ENCODE measurements around the gene CRACR2B. TPM values are rescaled to one million over a fixed set of nuclear protein-coding genes. Genes with fewer than 3 reads are reported as not detected.

Gene CRACR2B
- total and polyA plus RNA-seq, 2 donors, result 5.9 to 20.2 TPM

DNA sequence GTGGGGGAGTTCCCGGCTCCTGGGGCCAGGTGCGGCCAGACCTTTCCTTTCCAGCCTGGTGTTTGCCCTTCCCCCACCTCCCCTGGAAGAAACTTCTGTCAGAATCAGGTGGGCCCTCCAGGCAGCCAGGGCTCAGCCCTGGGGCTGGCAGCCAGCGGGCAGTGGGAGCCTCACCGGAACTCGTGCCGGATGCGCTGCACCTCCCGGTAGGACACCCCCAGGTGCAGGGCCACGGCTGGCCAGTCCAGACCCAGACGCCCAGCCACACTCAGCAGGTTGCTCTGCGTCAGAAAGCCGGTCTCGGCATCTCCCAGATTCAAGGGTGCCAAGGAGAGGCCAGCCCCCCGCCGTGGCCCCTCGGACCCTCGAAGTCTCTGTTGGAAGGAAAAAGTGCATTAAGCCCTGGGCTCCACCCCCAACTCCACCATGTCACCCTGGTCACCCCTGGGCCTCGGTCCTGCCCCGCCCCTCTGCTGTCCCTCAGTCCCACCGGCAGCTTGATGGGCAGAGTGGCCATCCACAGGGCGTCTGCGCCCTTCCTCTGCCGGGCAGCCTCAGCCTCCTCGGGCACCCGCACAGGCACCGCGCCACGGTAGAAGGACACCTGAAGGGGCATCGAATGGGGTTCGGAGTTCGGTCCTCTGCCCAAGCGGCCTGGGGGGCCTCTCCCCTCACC lies 27.9 kb upstream of the CRACR2B start:
- Histone ChIP-seq H3K27ac (ENCODE audit: low read depth) (no peak overlapping the region), H3K36me3 (ENCODE audit: insufficient read depth) (no peaks in the 10 kb centered on the region), H3K4me3 (ENCODE audit: low read depth, low read length) (no peak overlapping the region), H3K4me1 (ENCODE audit: insufficient read depth) (peaks cover 3% of the 10 kb centered on the region)
- DNase-seq (ENCODE audit: extremely low spot score), result no peak
- WGBS, result 92% methylated on average over 32 of the region's 32 CpGs

DNA sequence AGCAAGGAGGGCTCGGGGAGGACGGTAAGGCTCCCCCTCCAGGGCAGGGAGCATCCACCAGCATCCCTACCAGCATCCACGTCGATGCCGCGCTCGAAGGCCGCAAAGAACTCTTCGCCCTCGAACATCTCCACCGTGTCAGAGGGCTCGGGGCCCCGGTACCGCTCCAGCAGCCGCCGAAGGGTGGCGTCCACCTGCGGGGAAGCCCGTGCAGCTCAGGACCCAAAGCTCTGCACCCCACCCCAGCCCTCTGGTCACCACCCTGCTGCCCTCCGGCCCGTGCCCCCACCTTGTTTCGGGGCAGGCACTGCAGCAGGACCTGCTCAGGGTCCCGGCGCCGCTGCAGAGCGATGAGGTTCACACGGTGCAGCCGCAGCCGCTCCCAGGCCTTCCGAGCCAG lies 27.2 kb upstream of the CRACR2B start:
- no peak for DNase-seq (ENCODE audit: extremely low spot score)
- Histone ChIP-seq H3K4me3 (ENCODE audit: low read depth, low read length) (no peak overlapping the region), H3K4me1 (ENCODE audit: insufficient read depth) (peaks cover 3% of the 10 kb centered on the region), H3K36me3 (ENCODE audit: insufficient read depth) (no peaks in the 10 kb centered on the region), H3K27ac (ENCODE audit: low read depth) (no peak overlapping the region)
- 92% methylated on average over 30 of the region's 30 CpGs for WGBS

DNA sequence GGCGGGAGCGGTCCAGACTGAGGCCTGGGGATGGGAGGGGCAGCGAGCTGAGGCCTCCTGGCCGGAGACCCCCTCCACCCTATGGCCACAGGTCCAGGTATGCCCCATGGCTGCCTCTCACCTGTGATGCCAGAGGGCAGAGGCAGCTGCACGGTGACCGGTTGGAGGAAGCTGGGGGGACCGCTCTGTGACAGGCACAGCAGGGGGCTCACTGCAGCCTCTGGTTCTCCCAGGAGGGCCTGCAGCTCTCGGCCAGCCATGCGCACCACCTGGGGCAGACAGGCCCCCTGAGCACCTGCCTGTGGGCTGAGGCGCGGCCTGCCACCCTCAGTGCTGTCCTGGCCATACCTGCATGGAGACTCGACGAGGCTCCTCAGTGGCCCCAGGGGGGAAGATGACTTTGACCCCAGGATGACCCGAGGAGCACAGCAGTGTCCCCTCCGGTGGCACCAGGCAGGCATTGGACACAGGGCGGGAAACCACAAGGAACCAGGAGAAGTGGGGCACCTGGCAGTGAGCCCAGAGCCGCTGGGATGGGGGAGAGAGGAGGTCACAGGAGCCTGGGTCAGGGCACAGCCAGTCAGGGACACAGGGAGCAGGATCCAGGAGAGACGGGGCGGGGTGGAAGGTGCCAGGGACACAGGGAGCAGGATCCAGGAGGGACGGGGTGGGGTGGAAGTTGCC lies 26.5 kb upstream of the CRACR2B start:
- 91% methylated on average over 20 of the region's 20 CpGs for WGBS
- H3K4me3 ChIP-seq (ENCODE audit: low read depth, low read length), result no peak overlapping the region
- H3K36me3 ChIP-seq (ENCODE audit: insufficient read depth), result no peaks in the 10 kb centered on the region
- H3K4me1 ChIP-seq (ENCODE audit: insufficient read depth), result peaks cover 3% of the 10 kb centered on the region
- DNase-seq (ENCODE audit: extremely low spot score), result no peak
- no peak overlapping the region for H3K27ac ChIP-seq (ENCODE audit: low read depth)

- H3K36me3 ChIP-seq (ENCODE audit: insufficient read depth), result no peaks in the 10 kb centered on the region
- H3K27ac ChIP-seq (ENCODE audit: low read depth), result no peak overlapping the region
- no peak overlapping the region for H3K4me3 ChIP-seq (ENCODE audit: low read depth, low read length)
- H3K4me1 ChIP-seq (ENCODE audit: insufficient read depth), result peaks cover 3% of the 10 kb centered on the region
- no peak for DNase-seq (ENCODE audit: extremely low spot score)
- 96% methylated on average over 21 of the region's 21 CpGs for WGBS
Measured at GRCh38 chr11:802018-802617, 25.6 kb upstream of the CRACR2B start.

- Histone ChIP-seq H3K27ac (ENCODE audit: low read depth) (no peak overlapping the region), H3K4me1 (ENCODE audit: insufficient read depth) (peaks cover 3% of the 10 kb centered on the region), H3K4me3 (ENCODE audit: low read depth, low read length) (no peak overlapping the region), H3K36me3 (ENCODE audit: insufficient read depth) (no peaks in the 10 kb centered on the region)
- DNase-seq (ENCODE audit: extremely low spot score), result no peak
- WGBS, result 91% methylated on average over 28 of the region's 28 CpGs
Measured at GRCh38 chr11:802693-803466, 24.8 kb upstream of the CRACR2B start.

- H3K4me1 ChIP-seq (ENCODE audit: insufficient read depth), result peaks cover 4% of the 10 kb centered on the region
- H3K4me3 ChIP-seq (ENCODE audit: low read depth, low read length), result no peak overlapping the region
- no peak overlapping the region for H3K27ac ChIP-seq (ENCODE audit: low read depth)
- WGBS, result 84% methylated on average over 8 of the region's 8 CpGs
- no peak for DNase-seq (ENCODE audit: extremely low spot score)
- H3K36me3 ChIP-seq (ENCODE audit: insufficient read depth), result no peaks in the 10 kb centered on the region
Measured at GRCh38 chr11:803467-803742, 24.3 kb upstream of the CRACR2B start.

DNA sequence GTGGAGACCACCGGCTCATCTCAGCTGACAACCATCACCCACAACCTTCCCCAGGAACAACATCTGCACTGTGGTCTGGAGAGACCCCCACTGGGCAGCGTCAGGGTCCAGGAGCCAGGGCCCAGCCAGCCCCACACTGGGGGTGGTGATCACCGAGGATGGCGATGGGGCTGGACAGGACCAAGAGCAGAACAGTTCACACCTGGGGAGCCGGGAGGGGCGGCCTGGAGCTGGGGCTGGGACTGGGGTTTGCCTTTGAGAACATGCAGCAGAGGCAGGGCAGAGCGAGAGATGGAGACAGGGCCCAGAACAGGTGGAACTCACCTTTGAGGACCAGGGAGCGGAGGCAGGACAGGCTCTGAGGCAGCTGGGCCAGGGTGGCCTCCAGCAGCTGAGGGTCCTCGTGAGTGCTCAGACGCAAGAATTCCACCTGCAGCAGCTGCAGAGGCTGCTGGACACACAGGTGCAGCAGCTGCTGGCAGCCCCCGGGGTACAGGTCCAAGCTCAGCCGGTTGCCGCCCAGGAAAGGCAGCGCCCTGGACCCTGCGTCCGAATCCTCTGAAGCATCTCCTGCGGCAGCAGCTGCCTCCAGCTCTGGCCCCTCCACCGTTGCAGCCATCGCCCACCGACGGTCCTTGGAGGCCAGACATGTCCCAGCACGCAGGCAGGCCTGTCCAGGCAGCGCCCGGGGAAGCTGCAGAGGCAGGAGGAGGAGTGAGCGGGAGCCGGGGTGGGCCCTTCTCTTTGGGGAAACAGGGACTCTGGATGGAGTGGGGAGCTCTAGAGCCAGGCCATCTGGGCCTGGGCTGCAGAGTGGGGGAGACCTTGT lies 23.7 kb upstream of the CRACR2B start:
- Histone ChIP-seq H3K36me3 (ENCODE audit: insufficient read depth) (no peaks in the 10 kb centered on the region), H3K4me3 (ENCODE audit: low read depth, low read length) (no peak overlapping the region), H3K27ac (ENCODE audit: low read depth) (no peak overlapping the region), H3K4me1 (ENCODE audit: insufficient read depth) (peaks cover 6% of the 10 kb centered on the region)
- DNase-seq (ENCODE audit: extremely low spot score), result no peak
- WGBS, result 46% methylated on average over 26 of the region's 26 CpGs

DNA sequence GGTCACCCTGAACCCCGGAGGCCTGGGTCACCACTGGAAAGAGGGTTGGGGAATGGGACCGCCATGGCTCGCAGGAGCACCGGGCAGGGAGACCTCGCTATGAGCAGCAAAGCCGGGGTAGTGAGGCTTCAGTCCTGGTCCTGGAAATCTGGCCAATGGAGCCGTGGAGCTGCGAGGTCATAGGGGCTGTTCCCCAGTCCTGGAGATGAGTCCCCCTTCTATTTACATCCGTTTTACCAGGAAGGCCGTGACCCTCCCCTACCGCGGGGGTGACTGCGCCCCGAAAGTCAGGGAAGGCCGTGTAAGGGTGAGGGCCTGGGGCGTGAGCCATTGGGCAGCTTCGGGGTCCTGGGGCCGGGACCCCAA lies 23.1 kb upstream of the CRACR2B start:
- Histone ChIP-seq H3K4me1 (ENCODE audit: insufficient read depth) (peaks cover 6% of the 10 kb centered on the region), H3K4me3 (ENCODE audit: low read depth, low read length) (peak overlapping the region; percentile 58), H3K36me3 (ENCODE audit: insufficient read depth) (no peaks in the 10 kb centered on the region), H3K27ac (ENCODE audit: low read depth) (no peak overlapping the region)
- WGBS, result 5% methylated on average over 18 of the region's 18 CpGs
- DNase-seq (ENCODE audit: extremely low spot score), result no peak

GRCh38 chr11:808427-809286 lies 19.1 kb upstream of the CRACR2B start:
- WGBS, result 31% methylated on average over 36 of the region's 36 CpGs
- DNase-seq (ENCODE audit: extremely low spot score), result no peak

DNA sequence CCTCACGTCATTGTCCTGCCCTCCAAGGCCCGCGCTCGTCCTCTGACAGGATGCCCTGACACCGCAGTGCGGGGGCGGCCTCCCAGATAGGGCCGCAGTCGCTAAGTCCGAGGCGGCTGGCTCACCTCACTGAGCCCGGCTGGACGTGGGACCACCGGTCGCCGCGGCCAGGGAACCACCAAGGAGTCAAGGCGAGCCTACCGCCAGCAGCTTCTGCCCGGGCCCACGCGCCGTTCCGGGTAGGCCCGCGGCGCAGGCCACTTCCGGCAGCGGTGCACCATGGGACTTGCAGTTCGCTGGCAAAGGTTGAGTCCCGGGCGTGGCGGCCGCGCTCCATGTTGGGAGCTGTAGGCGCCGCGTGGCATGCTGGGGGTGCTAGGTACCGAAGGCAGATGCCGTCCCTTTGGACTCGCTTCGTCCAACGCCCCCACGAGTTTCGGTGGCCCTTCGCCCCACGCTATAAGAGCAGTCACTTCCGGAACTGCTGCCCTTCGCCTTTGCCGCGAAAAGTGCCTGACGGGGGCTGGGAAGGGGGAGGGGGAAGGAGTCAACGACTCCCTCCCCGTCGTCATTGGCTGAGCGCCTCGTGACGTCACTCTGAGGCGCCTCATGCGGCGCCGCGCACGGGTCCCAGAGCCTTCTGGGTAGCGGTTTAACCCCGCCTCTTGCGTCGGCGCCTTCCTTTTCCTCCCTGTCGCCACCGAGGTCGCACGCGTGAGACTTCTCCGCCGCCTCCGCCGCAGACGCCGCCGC lies 18.3 kb upstream of the CRACR2B start, which contains the start of gene RPLP2:
Gene RPLP2, plus strand, starts transcription at position 681 of the 753 bp plus-strand sequence. CDS start 268 bp downstream, outside the sequence.
- Histone ChIP-seq H3K4me1 (ENCODE audit: insufficient read depth) (peaks cover 6% of the 10 kb centered on the region), H3K4me3 (ENCODE audit: low read depth, low read length) (peak within 1 kb of the TSS; percentile 86), H3K36me3 (ENCODE audit: insufficient read depth) (no peaks in the 10 kb centered on the region), H3K27ac (ENCODE audit: low read depth) (peak within 1 kb of the TSS; percentile 97)
- under 1% methylated on average over 81 of the region's 81 CpGs for WGBS
- DNase-seq (ENCODE audit: extremely low spot score), result peak; percentile 93

More at GRCh38 chr11:808427-809286, 19.1 kb upstream of the CRACR2B start:
- peak overlapping the region; percentile 97 for H3K27ac ChIP-seq (ENCODE audit: low read depth)
- H3K4me1 ChIP-seq (ENCODE audit: insufficient read depth), result peaks cover 6% of the 10 kb centered on the region
- peak overlapping the region; percentile 86 for H3K4me3 ChIP-seq (ENCODE audit: low read depth, low read length)
- no peaks in the 10 kb centered on the region for H3K36me3 ChIP-seq (ENCODE audit: insufficient read depth)

DNA sequence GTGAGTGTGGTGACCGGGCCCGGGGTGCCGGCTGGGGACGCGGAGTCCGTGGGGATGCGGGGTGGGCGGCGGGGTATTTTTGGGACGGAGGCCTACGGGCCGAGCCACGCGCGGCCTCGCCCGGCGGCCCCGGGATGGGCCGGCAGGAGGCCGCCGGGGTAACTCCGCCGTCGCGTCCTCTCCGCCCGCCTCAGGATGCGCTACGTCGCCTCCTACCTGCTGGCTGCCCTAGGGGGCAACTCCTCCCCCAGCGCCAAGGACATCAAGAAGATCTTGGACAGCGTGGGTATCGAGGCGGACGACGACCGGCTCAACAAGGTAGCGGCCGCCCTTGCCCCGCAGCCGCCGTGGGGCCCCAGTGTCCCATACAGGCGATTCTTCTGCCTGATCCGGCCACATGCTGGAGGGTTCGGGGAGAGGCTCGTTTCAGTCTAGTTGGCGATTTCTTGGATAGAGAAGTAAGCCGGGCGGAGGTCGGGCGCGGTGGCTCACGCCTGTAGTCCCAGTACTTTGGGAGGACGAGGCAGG lies 17.6 kb upstream of the CRACR2B start:
- Histone ChIP-seq H3K27ac (ENCODE audit: low read depth) (peak overlapping the region; percentile 54), H3K4me1 (ENCODE audit: insufficient read depth) (peaks cover 3% of the 10 kb centered on the region), H3K36me3 (ENCODE audit: insufficient read depth) (no peaks in the 10 kb centered on the region), H3K4me3 (ENCODE audit: low read depth, low read length) (peak overlapping the region; percentile 86)
- DNase-seq (ENCODE audit: extremely low spot score), result no peak
- WGBS, result under 1% methylated on average over 55 of the region's 55 CpGs
